Globus pallidus (tissue), 1 donor: ENCODE data around the gene PRRC2B.
"Not testable (repeated sequence)": the region's sequence is repeated elsewhere in the genome, so short reads cannot be mapped to it uniquely, and the experiment has no call there.

Experiments used
- DNase-seq: peaks from one replicate; pipeline ENCODE4 v3.0.0-alpha.2; 2015; ENCODE audit warnings: low spot score

The PRRC2B gene

DNA sequence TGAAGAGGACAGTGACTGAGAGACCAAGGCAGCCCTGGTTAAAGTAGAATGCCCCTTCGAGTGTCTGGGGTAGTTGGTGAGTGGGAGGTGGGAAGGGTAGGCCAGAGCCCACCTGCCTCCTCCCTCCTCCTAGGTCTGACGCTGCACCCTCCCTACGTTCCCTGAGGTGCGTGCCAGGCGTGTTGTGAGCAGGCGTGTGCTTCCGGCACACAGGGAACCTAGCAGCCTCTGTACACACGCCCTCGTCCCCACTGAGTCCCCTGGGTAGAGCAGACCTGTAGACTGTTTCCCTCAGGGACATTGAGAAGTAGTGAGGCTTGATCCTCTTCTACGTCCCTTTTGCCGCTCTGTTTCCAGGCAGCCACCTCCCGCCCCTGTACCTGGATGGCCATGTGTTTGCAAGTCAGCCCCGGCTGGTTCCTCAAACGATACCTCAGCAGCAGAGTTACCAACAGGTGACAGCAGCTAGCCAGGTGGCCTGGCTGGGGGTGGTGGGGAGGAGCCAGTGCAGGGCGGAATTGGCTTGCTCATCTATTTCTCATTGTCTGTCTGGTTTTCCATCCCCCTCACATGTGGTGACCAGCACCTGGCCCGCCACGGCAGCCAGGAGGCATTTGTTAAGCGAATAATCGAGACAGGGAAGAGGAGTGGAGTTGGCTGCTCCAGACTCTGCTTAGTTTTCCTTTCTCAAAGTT is 92.0 kb downstream of the PRRC2B start:
- DNase-seq, result no peak

DNA sequence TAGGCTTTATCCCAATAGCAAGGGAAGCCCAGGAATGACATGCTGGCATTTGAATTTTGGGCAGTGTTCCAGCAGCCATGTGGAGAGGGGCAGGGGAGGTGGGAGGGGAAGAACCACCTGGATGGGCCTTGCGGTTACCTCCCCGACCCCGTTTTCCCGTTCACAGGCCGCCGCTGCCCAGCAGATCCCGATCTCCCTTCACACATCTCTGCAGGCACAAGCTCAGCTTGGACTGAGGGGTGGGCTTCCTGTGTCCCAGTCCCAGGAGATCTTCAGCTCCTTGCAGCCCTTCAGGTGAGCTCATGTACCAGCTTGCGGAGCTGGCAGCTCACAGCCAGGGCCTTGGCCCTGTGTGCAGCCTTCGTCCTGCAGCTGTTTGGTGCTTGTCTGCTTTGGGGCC is 93.1 kb downstream of the PRRC2B start:
- DNase-seq, result no peak

DNA sequence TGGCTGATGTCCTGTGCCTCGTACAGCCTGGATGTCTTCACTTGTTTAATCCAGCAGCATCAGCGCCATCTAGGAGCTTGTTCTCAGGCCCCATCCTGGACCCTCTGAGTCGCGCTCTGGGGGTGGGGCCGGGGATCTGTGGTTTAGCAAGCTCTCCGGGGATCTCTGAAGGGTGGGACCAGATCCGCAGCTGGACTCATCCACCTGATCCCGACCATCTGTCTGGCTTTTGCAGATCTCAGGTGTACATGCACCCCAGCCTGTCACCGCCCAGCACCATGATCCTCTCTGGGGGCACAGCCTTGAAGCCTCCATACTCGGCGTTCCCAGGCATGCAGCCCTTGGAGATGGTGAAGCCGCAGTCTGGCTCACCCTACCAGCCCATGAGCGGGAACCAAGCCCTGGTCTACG is 93.7 kb downstream of the PRRC2B start:
- DNase-seq, result no peak

DNA sequence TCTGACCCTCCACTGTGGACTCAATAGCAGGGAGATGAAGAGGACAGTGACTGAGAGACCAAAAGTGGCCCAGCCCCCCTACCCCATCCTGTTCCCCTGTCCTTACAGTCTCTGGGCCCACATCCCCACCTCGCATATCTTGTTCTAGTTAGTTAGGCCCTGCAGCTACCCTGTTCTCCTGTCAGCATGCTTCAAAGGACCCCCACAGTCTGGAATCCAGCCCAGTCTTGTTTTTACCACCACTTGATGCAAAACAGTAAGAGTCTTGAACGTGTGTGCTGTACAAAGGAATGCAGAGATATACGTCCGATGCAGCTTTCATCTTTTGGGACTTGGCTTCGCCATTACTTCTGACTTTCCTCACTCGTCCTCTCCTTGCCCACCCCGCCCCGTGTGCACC is 96.6 kb downstream of the PRRC2B start:
- no peak for DNase-seq

DNA sequence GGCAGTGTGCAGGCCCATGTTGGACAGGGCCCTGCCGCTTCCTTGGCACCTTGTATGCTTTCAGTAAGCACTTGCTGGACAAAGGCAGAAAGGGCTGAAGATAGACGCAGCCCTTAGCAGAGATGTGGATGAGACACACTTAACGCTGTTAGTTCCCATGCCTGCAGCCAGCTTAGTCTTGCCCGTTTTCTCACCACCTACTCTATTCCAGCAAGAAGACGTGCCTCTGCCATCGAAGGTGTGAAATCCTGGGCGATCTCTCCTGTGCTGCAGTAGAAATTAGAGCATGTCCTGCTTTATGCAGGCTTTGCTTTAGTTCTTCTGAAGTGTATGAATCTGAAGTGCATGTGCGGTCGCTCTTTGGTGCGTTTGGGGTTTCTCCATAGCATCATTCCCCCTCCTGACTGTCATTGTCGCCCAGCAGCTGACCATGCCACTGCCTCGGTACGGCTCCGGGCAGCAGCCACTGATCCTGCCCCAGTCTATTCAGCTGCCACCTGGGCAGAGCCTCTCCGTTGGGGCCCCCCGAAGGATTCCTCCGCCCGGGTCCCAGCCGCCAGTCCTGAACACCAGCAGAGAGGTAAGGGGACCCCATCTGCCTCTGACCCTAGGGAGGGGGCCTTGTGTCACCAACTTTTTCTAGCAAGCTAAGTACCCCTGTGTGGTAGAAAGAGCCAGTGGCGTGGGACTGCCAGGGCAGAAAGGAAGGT is 97.3 kb downstream of the PRRC2B start:
- no peak for DNase-seq

DNA sequence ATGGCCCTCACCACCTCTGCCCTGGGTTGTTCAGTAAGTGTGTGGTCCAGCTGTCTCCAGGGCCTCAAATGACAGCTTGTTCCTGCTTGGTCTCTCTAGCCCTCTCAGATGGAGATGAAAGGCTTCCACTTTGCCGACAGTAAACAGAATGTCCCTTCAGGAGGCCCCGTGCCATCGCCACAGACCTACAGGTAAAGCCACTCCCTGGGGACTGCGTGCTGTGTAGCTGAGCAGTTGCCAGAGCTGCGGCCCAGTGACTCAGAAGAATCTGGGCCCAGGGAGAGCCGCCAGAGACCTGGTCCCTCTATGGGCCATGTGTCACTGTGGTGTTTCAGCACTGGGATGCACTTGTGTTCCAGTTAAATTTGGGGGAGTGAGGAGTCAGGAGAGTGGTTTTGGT is 98.2 kb downstream of the PRRC2B start:
- DNase-seq, result no peak

DNA sequence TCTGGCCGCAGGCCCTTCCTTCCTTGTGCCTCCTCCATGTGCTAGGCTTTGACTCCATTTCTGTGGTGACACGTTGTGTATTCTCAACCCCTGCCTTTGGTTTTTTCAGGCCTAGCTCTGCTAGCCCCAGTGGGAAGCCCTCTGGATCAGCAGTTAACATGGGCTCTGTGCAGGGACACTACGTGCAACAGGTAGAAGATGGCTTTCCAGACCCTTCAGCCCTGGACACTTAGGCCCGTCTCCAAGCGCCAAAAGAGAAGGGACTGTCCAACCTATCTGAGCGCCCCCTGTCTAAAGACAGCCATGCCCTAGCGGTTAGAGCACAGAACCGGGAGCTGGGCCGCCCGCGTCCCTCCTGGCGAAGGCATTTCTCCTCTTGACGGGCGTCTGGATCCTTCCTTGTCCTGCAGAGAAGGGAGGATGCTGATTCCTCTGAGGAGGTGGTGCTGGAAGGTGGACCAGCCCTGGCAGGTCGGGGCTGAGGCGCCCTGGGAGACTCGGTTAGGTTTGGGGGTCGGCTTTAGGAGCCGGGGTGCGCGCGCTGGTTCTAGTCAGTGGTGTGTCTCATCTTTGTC is 100.5 kb downstream of the PRRC2B start:
- no peak for DNase-seq

DNA sequence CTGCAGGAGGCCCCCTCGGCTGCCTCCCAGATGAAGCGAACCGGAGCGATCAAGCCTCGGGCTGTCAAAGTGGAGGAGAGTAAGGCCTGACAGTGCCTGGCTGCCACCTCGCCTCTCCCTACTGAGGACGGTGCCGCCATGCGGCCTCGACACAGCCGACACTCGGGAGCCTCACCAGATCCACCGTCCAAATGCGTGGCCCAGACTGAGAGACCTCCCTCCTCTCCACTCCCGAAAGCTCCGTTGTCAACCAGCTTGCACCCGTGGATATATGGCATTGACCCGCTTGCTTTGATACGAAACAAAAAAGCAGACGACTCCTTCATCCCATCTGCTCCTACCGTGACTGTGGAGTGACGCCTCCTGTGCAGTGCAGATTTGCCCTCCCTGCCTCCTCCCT is 101.9 kb downstream of the PRRC2B start:
- DNase-seq, result no peak

DNA sequence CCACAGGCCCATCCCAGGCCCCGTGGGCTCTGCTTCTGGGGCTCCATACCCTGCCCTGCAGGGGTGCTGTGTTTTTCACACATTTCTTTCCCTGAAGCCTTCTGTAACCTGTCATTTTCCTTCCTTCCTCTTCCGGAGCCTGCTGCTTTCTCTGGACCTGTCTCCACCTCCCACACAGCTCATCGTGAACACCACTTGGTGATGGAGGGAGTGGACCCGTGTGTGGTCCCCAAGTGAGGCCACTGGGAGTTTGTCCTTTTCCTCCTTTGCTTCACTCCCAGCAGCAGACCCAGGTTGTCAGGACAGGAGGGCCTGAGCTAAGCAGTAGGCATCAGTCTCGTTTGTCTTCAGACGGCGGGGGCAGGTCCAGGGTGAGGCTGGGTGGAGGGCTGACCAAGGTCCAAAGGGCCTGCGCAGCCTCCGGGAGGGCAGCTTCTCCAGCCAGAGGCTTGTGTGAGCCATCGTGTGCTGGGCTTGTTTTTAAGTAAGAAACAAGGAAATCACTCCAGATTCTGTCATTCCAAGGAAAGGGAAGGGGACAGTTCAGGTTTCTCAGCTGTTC is 103.0 kb downstream of the PRRC2B start:
- DNase-seq, result no peak

DNA sequence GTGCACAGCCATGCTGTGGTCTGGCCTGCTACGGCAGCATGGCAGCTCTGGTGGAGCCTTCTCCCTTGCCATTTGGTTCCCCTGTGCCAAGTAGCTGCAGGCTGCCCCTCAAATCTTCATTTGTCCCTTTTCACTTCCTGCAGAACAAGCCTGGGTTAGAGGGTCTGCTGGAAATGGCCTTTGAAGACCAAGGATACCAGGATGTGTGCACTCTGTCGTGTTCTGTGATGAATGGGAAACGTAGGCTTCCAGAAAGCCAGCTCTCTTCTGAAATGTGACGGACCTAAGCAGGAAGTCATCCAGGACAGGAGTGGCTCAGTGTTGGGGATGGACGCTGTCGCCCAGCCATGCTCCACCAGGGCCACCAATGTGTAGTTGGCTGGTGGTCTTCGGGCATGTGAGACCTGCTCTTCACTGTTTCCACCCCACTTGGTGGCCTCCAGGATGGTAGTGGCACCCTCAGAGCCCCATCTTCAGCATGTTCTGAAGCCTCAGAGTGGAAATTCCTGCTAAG is 105.4 kb downstream of the PRRC2B start:
- DNase-seq, result no peak

DNA sequence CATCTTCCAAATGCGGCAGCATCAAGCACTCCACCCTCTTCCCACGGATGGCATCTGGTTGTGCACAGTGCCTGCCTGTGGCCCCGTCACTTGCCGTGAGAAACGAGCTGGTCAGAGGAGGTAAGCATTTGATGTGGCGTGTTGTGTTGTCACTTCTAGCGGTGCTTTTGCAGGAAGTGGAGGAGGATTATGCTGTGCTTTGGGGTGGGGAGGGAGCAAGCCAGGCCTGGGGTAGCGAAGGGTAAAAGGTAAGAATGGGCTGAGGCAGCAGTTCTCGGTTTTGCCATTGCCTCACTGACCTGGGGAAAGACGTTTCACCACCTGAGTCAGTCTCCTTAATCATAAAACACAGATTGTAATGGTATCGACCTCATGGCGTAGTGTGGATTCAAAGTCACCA is 106.5 kb downstream of the PRRC2B start:
- no peak for DNase-seq

DNA sequence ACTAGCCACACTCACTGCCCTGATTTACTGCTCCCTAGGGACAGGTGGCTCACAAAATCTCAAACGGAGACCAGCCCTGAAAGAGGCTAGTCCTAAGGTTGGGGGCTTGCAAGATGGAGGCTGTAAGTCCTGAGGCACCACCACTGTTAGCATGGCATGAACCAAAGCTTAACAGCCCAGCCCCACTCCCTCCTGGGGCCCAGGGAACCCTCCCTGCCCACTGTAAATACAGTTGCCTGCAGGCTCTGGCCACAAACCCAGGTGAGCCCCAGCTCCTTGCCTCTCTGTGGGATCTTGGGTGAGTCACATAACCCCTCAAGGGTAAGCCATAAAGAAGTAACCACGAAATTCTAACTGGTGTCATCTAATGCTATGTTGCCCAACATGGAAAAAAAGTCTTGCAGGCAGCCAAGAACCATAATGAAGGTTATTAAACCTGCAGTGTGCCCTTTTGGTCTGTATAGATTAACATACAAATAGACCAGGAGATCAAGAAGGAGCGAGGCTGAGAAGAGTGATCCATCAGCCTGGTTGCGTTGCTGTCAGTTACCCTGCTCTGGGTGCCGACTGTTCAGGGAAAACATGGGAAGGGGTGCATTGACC is 107.2 kb downstream of the PRRC2B start:
- no peak for DNase-seq

DNA sequence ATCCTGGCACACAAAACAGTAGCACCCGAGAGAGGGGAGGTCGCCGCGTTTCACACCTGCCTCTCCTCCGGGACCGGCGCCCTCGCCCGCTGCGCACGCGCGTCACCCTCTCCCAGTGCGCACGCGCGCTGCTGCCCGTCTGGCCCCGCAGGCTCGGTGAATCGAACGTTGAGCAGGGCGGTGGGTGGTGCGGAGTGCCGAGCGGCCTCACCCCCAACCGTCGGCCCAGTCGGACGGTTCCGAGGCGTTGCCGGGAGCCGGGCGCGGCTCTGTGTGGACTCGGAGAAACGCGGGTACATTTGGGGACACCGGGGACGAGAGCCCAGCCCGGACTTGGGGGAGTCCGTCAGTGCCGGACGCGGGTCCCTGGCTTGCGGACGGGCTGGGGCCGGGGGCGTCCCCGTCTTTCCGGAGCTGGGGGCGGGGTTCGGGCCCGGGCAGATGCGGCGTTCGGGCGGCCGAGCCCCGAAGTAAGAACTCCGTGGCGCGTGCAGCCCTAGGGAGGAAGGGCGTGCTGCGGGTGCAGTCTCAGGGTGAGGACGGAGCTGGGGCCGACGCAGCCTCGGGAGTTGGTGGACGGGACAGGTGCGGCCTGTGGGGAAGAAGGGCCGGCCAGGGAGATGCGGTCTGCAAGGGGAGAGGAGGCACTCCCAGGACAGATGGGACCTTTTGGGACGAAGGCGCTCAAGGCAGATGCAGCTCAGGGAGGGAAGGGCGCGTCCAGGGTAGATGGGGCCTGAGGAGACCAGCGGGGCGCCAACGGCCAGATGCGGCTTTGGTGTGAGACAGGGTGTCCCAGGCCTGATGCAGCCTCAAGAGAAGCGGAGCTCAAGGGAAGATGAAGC is 109.1 kb downstream of the PRRC2B start, which contains the start of gene POMT1:
Gene POMT1 (plus strand): TSS at position 138 of the 845 bp plus-strand sequence. CDS start 1,301 bp downstream, outside the sequence.
- peak; percentile 80 for DNase-seq

DNA sequence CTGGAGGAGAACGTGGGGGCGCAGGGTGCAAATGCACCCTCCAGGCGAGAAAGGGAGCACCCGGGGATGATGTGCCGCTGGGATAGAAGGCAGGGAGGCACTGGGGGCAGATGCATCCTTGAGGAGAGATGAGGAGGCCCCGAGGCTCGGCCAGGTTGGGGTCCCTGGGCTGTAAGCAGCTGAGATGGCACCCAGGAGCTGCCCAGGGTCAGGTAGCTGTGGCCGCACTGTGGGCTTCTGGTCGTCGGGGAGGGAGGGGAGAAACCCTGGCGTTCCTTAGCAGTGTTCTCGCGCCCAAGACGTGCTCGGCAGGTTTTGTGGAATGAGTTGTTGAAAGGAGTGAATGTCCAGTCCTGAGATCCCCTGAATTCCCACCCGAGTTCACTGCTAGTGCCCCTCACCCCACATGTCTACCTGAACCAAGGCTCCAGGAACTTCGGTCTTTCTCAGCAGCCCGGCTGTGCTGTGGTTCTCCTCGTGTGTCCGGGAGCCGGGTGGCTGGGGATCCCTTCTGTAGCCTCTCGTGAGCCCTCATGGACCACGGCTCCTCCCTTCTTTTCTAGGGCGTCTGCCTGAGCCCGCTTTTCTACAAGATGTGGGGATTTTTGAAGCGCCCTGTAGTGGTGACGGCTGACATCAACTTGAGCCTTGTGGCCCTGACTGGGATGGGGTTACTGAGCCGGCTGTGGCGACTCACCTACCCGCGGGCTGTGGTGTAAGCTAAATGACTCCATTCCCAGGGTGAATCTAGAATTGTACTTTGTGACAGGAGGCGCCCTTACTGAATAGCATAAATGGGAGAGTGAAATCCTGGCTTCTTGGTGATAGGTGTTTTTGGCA is 110.0 kb downstream of the PRRC2B start:
- no peak for DNase-seq

DNA sequence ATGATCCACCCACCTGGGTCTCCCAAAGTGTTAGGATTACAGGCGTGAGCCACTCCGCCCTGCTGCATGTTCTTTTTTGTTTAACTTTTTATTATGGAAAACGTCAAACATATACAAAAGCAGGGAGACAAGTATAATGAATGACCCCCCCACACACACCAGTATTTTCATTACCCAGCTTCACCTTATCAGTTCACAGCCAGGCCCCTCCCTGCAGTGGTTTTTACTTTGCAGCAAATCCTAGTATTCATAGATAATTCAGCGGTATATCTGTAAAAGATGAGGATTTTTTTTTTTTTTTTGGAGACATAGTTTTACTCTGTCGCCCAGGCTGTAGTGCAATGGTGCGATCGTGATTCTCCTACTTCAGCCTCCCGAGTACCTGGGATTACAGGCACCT is 111.1 kb downstream of the PRRC2B start:
- DNase-seq, result no peak

DNA sequence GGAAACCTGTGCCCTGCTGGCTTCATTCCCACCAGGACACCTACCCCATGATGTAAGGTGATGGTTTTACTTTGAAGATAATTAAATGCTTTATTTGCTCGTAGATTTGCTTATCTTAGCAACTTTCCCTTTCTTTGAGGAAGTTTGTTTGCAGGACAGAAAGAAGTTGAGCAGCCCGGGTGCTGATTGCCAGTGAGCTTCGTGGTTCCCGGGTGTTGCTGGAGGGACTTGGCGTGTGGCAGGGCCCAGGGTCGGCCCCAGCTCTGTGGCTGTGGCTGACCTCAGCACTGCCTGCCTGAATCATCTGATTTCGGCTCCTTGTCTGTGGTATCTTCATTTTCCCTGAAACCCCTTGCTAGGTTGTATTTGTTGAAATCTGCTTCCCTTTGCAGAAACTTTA is 117.5 kb downstream of the PRRC2B start:
- no peak for DNase-seq

DNA sequence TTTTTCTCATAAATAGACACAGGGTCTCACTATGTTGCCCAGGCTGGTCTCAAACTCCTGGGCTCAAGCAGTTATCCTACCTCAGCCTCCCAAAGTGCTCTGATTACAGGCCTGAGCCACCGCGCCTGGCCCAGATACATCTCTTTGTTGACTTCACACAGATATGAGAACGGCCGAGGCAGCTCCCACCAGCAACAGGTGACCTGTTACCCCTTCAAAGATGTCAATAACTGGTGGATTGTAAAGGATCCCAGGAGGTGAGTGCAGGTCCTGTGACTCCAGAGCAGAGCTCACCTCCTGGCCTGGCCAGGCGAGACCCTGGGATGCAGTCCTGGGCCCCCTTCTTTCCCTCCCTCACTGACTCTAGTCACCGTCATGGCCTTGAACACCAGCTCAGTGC is 118.0 kb downstream of the PRRC2B start:
- no peak for DNase-seq

DNA sequence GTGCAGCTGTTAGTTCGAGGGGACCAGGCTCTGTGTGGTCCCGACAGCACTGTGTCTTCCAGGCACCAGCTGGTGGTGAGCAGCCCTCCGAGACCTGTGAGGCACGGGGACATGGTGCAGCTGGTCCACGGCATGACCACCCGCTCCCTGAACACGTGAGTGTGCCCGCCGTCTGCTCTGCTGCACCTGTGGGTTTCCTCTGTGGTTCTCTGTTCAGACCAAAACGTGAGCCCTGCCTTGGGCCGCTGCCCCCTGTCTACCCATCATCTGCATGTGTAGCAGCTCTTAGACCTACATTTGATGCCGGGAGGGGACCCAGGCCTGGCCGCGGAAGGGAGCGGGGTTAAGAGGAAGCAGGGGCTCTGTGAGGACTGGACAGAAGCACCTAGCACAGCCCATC is 119.3 kb downstream of the PRRC2B start:
- DNase-seq, result no peak

DNA sequence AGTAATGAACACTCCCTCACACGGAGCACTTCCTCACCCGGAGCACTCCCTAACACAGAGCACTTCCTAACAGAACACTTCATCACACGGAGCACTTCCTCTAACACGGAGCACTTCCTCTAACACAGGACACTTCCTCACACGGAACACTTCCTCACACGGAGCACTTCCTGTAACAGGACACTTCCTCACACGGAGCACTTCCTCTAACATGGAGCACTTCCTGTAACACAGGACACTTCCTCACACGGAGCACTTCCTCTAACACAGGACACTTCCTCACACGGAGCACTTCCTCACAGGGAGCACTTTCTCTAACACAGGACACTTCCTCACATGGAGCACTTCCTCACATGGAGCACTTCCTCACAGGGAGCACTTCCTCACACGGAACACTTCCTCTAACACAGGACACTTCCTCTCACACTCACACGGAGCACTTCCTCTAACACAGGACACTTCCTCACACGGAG is 121.7 kb downstream of the PRRC2B start:
- DNase-seq, result not testable (repeated sequence)

DNA sequence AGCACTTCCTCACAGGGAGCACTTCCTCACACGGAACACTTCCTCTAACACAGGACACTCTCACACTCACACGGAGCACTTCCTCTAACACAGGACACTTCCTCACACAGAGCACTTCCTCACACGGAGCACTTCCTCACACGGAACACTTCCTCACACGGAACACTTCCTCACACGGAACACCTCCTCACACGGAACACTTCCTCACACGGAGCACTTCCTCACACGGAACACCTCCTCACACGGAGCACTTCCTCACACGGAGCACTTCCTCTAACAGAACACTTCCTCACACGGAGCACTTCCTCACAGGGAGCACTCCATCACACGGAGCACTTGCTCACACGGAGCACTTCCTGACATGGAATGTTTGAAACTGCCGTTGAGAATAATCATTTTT is 122.2 kb downstream of the PRRC2B start:
- DNase-seq, result no peak
